Measurements from ENCODE around the gene DBF4B.

The DBF4B gene

DNA sequence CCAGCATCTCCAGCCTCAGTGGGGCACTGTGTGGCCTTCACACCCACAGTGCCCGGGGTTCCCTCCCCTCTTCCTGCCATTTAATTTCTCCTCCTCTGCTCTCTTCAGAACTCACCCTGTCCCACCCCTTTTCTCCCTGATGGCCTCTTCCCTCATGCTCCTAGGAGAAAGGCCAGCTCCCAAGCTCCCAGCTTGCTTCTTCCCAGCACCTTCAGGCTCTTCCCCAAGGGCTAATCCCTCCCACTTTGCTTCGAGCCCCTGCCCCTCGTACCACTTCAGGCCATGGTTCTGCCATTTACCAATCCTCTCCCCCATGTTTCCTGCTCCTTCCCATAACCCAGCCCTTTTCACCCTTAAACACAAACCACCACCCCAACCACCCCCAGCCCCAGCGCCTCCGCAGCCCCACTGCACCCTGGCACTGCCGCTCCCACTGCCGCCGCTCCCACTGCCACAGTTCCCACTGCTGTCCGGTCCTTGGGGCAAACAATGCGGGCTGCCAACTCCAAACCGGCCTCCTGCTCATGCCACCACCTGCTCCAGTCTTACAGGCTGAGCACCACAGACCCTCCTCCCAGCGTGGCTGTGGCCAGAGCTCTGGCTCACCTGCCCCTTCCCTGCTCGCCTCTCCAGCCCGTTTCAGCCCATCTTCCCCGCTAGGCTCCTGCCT, 78.9 kb downstream of the DBF4B start:
- no peak for DNase-seq (ENCODE audit: low read depth, low spot score)
- H3K4me3 ChIP-seq (ENCODE audit: low read length): no peak overlapping the region

- H3K4me3 ChIP-seq (ENCODE audit: low read length): no peak overlapping the region
- no peak for DNase-seq (ENCODE audit: low read depth, low spot score)
These were observed 79.7 kb downstream of the DBF4B start for GRCh38 chr17:44788139-44788538.

DNA sequence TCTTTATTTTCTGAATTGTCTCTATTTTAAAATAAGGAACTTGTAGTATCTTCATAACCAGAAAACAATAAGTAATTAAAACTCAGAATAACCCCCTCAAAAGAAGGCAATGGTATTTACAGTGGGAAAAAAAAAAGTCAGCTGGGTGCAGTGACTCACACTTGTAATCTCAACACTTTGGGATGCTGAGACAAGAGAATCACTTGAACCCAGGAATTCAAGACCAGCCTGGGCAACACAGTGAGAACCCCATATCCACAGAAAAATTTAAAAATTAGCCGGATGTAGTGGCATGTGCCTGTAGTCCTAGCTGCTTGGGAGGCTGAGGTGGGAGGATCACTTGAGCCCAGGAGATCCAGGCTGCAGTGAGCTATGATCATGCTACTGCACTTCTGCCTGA, 83.8 kb downstream of the DBF4B start:
- H3K4me3 ChIP-seq (ENCODE audit: low read length): no peak overlapping the region
- DNase-seq (ENCODE audit: low read depth, low spot score): no peak

DNA sequence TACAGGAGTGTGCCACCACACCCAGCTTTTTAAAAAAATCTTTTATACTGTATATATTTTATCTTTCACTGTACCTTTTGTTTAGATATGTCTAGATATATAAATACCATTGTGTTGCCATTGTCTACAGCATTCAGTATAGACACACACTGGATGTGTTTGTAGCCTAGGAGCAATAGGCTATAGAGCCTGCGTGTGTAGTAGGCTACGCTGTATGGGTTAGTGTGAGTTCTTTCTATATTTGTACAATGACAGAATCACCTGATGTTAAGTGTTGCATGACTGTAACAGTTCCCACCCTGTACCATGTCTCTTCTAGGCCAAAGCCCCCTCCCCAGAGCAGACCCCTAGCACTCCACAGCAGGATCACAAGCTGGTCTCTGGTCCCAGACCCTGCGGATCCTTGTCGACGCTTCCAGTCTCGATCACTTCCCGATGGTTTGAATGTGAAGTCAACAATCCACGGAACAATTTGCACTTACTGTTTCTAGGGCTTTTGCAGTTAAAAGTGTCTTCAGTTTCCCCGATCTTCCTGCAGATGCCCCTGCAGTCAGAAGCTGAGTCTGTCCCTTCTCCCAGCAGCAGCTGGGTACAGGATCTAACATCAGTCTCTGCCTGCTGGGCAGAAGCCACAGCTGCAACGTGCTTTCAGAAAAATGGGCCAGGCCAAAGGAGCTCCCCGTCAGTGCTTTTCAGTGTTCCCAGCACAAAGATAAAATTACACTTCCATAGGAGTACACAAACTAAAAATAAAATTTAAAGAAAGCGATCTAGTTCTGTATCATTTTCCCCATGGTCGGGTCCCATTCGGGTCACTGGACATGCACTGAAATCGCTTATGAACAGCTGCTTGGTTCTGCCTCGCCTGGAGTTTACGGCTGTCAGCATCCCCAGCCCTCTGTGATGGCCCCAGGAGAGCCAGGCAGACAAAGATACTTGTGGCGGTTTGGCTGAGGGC, 85.7 kb downstream of the DBF4B start:
- H3K4me3 ChIP-seq (ENCODE audit: low read length): no peak overlapping the region
- DNase-seq (ENCODE audit: low read depth, low spot score): no peak

GRCh38 chr17:44794851-44795413, 86.5 kb downstream of the DBF4B start:
- DNase-seq (ENCODE audit: low read depth, low spot score): no peak
- H3K4me3 ChIP-seq (ENCODE audit: low read length): no peak overlapping the region

DNA sequence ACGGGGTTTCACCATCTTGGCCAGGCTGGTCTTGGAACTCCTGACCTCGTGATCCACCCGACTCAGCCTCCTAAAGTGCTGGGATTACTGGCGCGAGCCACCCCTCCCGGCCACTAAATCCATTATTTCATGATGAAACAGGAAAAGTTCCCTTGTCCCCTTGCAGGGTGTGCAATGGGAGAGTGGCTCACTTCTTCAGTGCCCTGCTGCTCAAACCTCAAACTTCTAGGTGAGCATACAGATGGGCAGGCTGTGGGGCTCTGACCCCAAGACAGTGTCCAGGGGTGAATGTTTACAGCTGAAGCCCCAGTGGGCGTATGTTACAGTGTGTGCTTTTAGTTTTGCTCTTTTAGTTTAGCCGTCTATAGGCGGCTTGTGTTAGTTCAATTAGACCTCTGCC, 87.0 kb downstream of the DBF4B start:
- no peak overlapping the region for H3K4me3 ChIP-seq (ENCODE audit: low read length)
- DNase-seq (ENCODE audit: low read depth, low spot score): no peak

- DNase-seq (ENCODE audit: low read depth, low spot score): no peak
- no peak overlapping the region for H3K4me3 ChIP-seq (ENCODE audit: low read length)
These were observed 87.5 kb downstream of the DBF4B start for GRCh38 chr17:44795928-44796327.

DNA sequence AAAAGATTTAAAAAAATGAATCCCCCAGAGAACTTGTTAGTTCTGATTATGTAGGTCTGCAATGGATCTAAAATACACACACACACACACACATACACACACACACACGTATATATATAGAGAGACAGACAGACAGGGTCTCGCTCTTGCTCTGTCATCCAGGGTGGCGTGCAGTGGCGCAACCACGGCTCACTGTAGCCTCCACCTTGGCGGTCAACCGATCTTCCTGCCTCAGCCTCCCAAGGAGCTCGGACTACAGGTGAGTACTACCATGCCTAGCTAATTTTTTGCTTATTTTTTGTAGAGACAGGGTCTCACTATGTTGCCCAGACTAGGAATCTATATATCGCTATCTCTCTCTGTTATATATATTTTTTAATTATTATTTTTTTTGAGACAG, 88.3 kb downstream of the DBF4B start:
- H3K4me3 ChIP-seq (ENCODE audit: low read length): no peak overlapping the region
- DNase-seq (ENCODE audit: low read depth, low spot score): no peak

GRCh38 chr17:44797802-44798201, 89.3 kb downstream of the DBF4B start:
- DNase-seq (ENCODE audit: low read depth, low spot score): no peak
- H3K4me3 ChIP-seq (ENCODE audit: low read length): no peak overlapping the region

DNA sequence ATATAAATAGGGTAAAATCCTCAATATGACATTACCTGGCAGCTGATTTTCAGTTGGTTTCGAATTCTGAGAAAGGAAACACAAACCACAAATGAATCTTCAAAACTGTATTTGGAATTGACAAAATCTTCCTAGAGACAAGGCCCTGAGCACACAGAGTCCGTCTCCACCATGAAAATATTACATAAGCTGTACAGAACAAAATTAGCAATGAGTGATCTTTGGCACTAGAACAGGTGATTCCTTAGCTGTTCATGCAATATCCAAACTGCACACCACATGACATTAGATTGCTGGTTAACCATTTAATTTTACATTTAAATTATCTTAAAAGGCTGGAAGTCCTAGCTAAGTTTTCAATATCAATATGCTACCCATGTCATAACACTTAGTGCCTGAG, 89.9 kb downstream of the DBF4B start:
- no peak overlapping the region for H3K4me3 ChIP-seq (ENCODE audit: low read length)
- no peak for DNase-seq (ENCODE audit: low read depth, low spot score)

Measured in Jurkat, Clone E6-1 (cell line).